ENCODE data around the gene IFT88. TPM values are rescaled to one million over a fixed set of nuclear protein-coding genes. Genes with fewer than 3 reads are reported as not detected.
"Not testable (repeated sequence)": the region's sequence is repeated elsewhere in the genome, so short reads cannot be mapped to it uniquely, and the experiment has no call there.

Gene IFT88
- total RNA-seq, 2 donors from 2014 or later, result 11.8 to 12.0 TPM

DNA sequence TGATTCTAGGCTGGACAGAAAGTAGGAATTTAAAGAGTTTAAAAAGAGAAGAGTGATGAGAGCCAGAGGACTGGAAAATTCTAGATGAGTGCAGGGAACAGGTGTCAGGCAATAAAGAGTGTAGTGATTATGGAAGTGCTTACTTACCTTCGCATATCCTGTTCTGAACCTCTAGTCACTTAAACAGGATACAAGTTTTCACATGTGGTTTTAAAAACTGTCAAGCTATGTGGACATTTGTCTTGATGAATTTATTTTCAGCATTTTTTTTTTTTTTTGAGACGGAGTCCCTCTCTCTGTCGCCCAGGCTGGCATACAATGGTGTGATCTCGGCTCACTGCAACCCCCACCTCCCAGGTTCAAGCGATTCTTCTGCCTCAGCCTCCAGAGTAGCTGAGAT is 102.2 kb downstream of the IFT88 start:
- Histone ChIP-seq H3K36me3 (no peaks in the 10 kb centered on the region), H3K27ac (no peak overlapping the region), H3K4me1 (no peaks in the 10 kb centered on the region), H3K9me3 (no peaks in the 10 kb centered on the region), H3K4me3 (no peak overlapping the region), H3K9ac (ENCODE audit: low read depth in 2 of 2, low read length in 2 of 2) (no peak overlapping the region), H3K27me3 (no peaks in the 10 kb centered on the region)
- no peak for DNase-seq
- intact Hi-C loops (cut with DNase I), result no loop called here
- TF ChIP-seq, protein P1, sequence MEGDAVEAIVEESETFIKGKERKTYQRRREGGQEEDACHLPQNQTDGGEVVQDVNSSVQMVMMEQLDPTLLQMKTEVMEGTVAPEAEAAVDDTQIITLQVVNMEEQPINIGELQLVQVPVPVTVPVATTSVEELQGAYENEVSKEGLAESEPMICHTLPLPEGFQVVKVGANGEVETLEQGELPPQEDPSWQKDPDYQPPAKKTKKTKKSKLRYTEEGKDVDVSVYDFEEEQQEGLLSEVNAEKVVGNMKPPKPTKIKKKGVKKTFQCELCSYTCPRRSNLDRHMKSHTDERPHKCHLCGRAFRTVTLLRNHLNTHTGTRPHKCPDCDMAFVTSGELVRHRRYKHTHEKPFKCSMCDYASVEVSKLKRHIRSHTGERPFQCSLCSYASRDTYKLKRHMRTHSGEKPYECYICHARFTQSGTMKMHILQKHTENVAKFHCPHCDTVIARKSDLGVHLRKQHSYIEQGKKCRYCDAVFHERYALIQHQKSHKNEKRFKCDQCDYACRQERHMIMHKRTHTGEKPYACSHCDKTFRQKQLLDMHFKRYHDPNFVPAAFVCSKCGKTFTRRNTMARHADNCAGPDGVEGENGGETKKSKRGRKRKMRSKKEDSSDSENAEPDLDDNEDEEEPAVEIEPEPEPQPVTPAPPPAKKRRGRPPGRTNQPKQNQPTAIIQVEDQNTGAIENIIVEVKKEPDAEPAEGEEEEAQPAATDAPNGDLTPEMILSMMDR (IDR thresholded peaks at IDR 0.05), result no peak

DNA sequence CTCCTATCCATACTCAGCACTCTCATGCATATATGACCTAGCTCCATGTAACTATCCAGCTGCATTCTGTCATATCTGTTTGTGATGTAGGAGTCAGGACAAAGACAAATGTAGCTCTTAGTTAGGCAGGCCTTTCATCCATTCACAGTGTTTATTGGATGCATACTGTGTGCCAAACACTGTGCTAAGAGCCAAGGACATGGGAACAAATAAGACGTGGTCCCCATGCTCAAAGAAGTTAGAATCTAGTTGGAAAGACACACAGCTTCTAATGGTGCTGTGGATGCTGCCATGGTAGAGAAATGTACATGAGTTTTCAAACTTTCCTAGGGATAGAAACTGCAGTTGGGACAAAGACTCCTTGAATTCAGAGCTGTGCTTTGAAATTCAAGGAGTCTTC is 104.8 kb downstream of the IFT88 start:
- no peak overlapping the region for H3K4me3 ChIP-seq
- TF ChIP-seq, protein P1 (IDR thresholded peaks at IDR 0.05), result no peak
- H3K27ac ChIP-seq, result no peak overlapping the region
- no peak for DNase-seq
- no peaks in the 10 kb centered on the region for H3K36me3 ChIP-seq
- no peaks in the 10 kb centered on the region for H3K27me3 ChIP-seq
- intact Hi-C loops (cut with DNase I), result no loop called here
- H3K9me3 ChIP-seq, result no peaks in the 10 kb centered on the region
- H3K9ac ChIP-seq (ENCODE audit: low read depth in 2 of 2, low read length in 2 of 2), result no peak overlapping the region
- H3K4me1 ChIP-seq, result no peaks in the 10 kb centered on the region

DNA sequence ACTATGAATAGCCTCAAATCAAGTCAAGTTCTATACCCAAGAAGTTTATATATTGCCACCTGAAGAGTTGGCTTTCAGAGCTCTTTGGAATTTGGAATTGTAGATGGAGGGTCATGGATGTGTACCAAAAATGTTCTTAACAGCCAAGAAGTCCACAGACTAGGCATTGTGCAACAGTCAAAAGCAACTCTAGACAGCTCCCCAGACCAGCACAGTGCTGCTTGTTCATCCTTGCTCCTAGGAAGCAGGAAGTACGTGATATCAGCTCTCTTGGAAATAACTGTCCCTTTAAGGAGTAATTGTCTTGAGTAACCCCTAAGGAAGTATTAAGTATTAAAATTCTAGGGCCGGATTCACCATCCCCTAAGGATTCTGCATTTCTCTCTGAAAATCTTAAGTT is 105.8 kb downstream of the IFT88 start:
- Histone ChIP-seq H3K27ac (no peak overlapping the region), H3K27me3 (no peaks in the 10 kb centered on the region), H3K9me3 (no peaks in the 10 kb centered on the region), H3K36me3 (no peaks in the 10 kb centered on the region), H3K4me1 (no peaks in the 10 kb centered on the region), H3K9ac (ENCODE audit: low read depth in 2 of 2, low read length in 2 of 2) (no peak overlapping the region), H3K4me3 (no peak overlapping the region)
- intact Hi-C loops (cut with DNase I), result no loop called here
- TF ChIP-seq, protein P1 (IDR thresholded peaks at IDR 0.05), result no peak
- no peak for DNase-seq

GRCh38 chr13:20673715-20674114 is 106.8 kb downstream of the IFT88 start:
- Histone ChIP-seq H3K9me3 (no peaks in the 10 kb centered on the region), H3K9ac (ENCODE audit: low read depth in 2 of 2, low read length in 2 of 2) (no peak overlapping the region), H3K27me3 (no peaks in the 10 kb centered on the region), H3K4me1 (no peaks in the 10 kb centered on the region), H3K4me3 (no peak overlapping the region), H3K27ac (no peak overlapping the region), H3K36me3 (no peaks in the 10 kb centered on the region)
- TF ChIP-seq, protein P1 (IDR thresholded peaks at IDR 0.05), result no peak
- intact Hi-C loops (cut with DNase I), result no loop called here
- no peak for DNase-seq

GRCh38 chr13:20676213-20676612 is 109.3 kb downstream of the IFT88 start:
- Histone ChIP-seq H3K36me3 (no peaks in the 10 kb centered on the region), H3K9ac (ENCODE audit: low read depth in 2 of 2, low read length in 2 of 2) (no peak overlapping the region), H3K4me3 (no peak overlapping the region), H3K27me3 (no peaks in the 10 kb centered on the region), H3K4me1 (no peaks in the 10 kb centered on the region), H3K27ac (no peak overlapping the region), H3K9me3 (no peaks in the 10 kb centered on the region)
- intact Hi-C loops (cut with DNase I), result no loop called here
- TF ChIP-seq, protein P1 (IDR thresholded peaks at IDR 0.05), result no peak
- DNase-seq, result peak; percentile 31

DNA sequence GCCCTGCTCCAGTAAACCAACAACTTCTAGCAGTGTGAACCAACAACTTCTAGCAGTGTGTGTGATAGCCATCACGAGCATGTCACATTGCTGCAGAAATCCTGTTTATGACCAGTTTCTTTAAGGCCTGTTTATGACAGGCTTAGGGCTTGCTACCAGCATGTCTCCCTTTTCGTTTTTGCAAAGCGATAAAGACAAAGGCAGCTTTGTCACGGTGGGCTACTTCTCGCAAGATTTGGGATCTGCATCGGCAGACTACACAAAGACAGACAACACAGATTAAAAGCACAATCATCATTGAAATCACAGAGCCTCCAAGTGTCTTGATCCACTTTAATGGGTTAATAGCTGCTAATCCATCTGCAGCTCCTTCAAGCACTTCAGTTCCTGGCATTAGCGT is 111.6 kb downstream of the IFT88 start:
- H3K4me3 ChIP-seq; H3K27me3 ChIP-seq; H3K9me3 ChIP-seq; H3K27ac ChIP-seq; intact Hi-C loops (cut with DNase I); DNase-seq; H3K9ac ChIP-seq (ENCODE audit: low read depth in 2 of 2, low read length in 2 of 2); H3K4me1 ChIP-seq; H3K36me3 ChIP-seq: not testable (repeated sequence)

Measured in colonic mucosa (tissue), 4 donors.